ENCODE results near the gene LCN2. TPM values are rescaled to one million over a fixed set of nuclear protein-coding genes. Genes with fewer than 3 reads are reported as not detected.
A peak's percentile ranks its signal among the peaks of the same experiment; 100 is the strongest.

Gene LCN2
- polyA plus RNA-seq, 1 donor: 0.93 TPM

GRCh38 chr9:128160603-128160987 lies 11.3 kb downstream of the LCN2 start:
- H3K36me3 ChIP-seq (ENCODE audit: control insufficient read depth, insufficient read depth, low read length): peaks cover 30% of the 10 kb centered on the region
- no CpG with 5 or more reads among the region's 23 CpGs for WGBS (ENCODE audit: insufficient coverage, low lambda C conversion rate)
- H3K9me3 ChIP-seq (ENCODE audit: control insufficient read depth, low read depth, low read length): no peaks in the 10 kb centered on the region
- no peak overlapping the region for H3K27ac ChIP-seq (ENCODE audit: low read length)
- peak overlapping the region; percentile 70 for H3K4me3 ChIP-seq (ENCODE audit: low read length)
- H3K4me1 ChIP-seq (ENCODE audit: control insufficient read depth, insufficient read depth, low read length): peaks cover 9% of the 10 kb centered on the region
- H3K27me3 ChIP-seq (ENCODE audit: control insufficient read depth, insufficient read depth, low read length): no peaks in the 10 kb centered on the region
- DNase-seq: no peak

GRCh38 chr9:128161215-128161902 lies 12.1 kb downstream of the LCN2 start:
- no peak overlapping the region for H3K4me3 ChIP-seq (ENCODE audit: low read length)
- WGBS (ENCODE audit: insufficient coverage, low lambda C conversion rate): no CpG with 5 or more reads among the region's 13 CpGs

GRCh38 chr9:128162215-128163026 lies 13.2 kb downstream of the LCN2 start:
- H3K4me3 ChIP-seq (ENCODE audit: low read length): no peak overlapping the region
- H3K9me3 ChIP-seq (ENCODE audit: control insufficient read depth, low read depth, low read length): no peaks in the 10 kb centered on the region
- DNase-seq: no peak
- H3K4me1 ChIP-seq (ENCODE audit: control insufficient read depth, insufficient read depth, low read length): peaks cover 9% of the 10 kb centered on the region
- no peaks in the 10 kb centered on the region for H3K27me3 ChIP-seq (ENCODE audit: control insufficient read depth, insufficient read depth, low read length)
- no CpG with 5 or more reads among the region's 10 CpGs for WGBS (ENCODE audit: insufficient coverage, low lambda C conversion rate)
- H3K36me3 ChIP-seq (ENCODE audit: control insufficient read depth, insufficient read depth, low read length): peaks cover 48% of the 10 kb centered on the region
- no peak overlapping the region for H3K27ac ChIP-seq (ENCODE audit: low read length)

More at GRCh38 chr9:128161215-128161902, 12.1 kb downstream of the LCN2 start:
- no peak for DNase-seq
- Histone ChIP-seq H3K4me1 (ENCODE audit: control insufficient read depth, insufficient read depth, low read length) (peaks cover 9% of the 10 kb centered on the region), H3K9me3 (ENCODE audit: control insufficient read depth, low read depth, low read length) (no peaks in the 10 kb centered on the region), H3K27ac (ENCODE audit: low read length) (no peak overlapping the region), H3K36me3 (ENCODE audit: control insufficient read depth, insufficient read depth, low read length) (peaks cover 37% of the 10 kb centered on the region), H3K27me3 (ENCODE audit: control insufficient read depth, insufficient read depth, low read length) (no peaks in the 10 kb centered on the region)

- Histone ChIP-seq H3K4me1 (ENCODE audit: control insufficient read depth, insufficient read depth, low read length) (peaks cover 9% of the 10 kb centered on the region), H3K36me3 (ENCODE audit: control insufficient read depth, insufficient read depth, low read length) (peaks cover 54% of the 10 kb centered on the region), H3K27me3 (ENCODE audit: control insufficient read depth, insufficient read depth, low read length) (no peaks in the 10 kb centered on the region), H3K27ac (ENCODE audit: low read length) (no peak overlapping the region), H3K9me3 (ENCODE audit: control insufficient read depth, low read depth, low read length) (no peaks in the 10 kb centered on the region), H3K4me3 (ENCODE audit: low read length) (no peak overlapping the region)
- DNase-seq: no peak
- WGBS (ENCODE audit: insufficient coverage, low lambda C conversion rate): no CpG with 5 or more reads among the region's 6 CpGs
Observed at GRCh38 chr9:128163027-128163515, 13.8 kb downstream of the LCN2 start.

GRCh38 chr9:128163523-128164306 lies 14.5 kb downstream of the LCN2 start:
- no peak overlapping the region for H3K27ac ChIP-seq (ENCODE audit: low read length)
- H3K4me3 ChIP-seq (ENCODE audit: low read length): no peak overlapping the region
- no CpG with 5 or more reads among the region's 10 CpGs for WGBS (ENCODE audit: insufficient coverage, low lambda C conversion rate)
- H3K27me3 ChIP-seq (ENCODE audit: control insufficient read depth, insufficient read depth, low read length): no peaks in the 10 kb centered on the region
- no peak for DNase-seq
- no peaks in the 10 kb centered on the region for H3K9me3 ChIP-seq (ENCODE audit: control insufficient read depth, low read depth, low read length)
- H3K4me1 ChIP-seq (ENCODE audit: control insufficient read depth, insufficient read depth, low read length): peaks cover 9% of the 10 kb centered on the region
- peaks cover 59% of the 10 kb centered on the region for H3K36me3 ChIP-seq (ENCODE audit: control insufficient read depth, insufficient read depth, low read length)

GRCh38 chr9:128164307-128164885 lies 15.1 kb downstream of the LCN2 start:
- Histone ChIP-seq H3K36me3 (ENCODE audit: control insufficient read depth, insufficient read depth, low read length) (peaks cover 66% of the 10 kb centered on the region), H3K4me3 (ENCODE audit: low read length) (no peak overlapping the region), H3K9me3 (ENCODE audit: control insufficient read depth, low read depth, low read length) (no peaks in the 10 kb centered on the region), H3K4me1 (ENCODE audit: control insufficient read depth, insufficient read depth, low read length) (peaks cover 7% of the 10 kb centered on the region), H3K27ac (ENCODE audit: low read length) (no peak overlapping the region), H3K27me3 (ENCODE audit: control insufficient read depth, insufficient read depth, low read length) (no peaks in the 10 kb centered on the region)
- no peak for DNase-seq
- no CpG with 5 or more reads among the region's 14 CpGs for WGBS (ENCODE audit: insufficient coverage, low lambda C conversion rate)

GRCh38 chr9:128166169-128166568 lies 16.9 kb downstream of the LCN2 start:
- H3K36me3 ChIP-seq (ENCODE audit: control insufficient read depth, insufficient read depth, low read length): peaks cover 78% of the 10 kb centered on the region
- no peak overlapping the region for H3K27ac ChIP-seq (ENCODE audit: low read length)
- H3K4me3 ChIP-seq (ENCODE audit: low read length): no peak overlapping the region
- H3K4me1 ChIP-seq (ENCODE audit: control insufficient read depth, insufficient read depth, low read length): no peaks in the 10 kb centered on the region
- H3K9me3 ChIP-seq (ENCODE audit: control insufficient read depth, low read depth, low read length): no peaks in the 10 kb centered on the region
- no peak for DNase-seq
- WGBS (ENCODE audit: insufficient coverage, low lambda C conversion rate): no CpG with 5 or more reads among the region's 18 CpGs
- no peaks in the 10 kb centered on the region for H3K27me3 ChIP-seq (ENCODE audit: control insufficient read depth, insufficient read depth, low read length)

GRCh38 chr9:128167209-128167608 lies 18.0 kb downstream of the LCN2 start:
- Histone ChIP-seq H3K4me1 (ENCODE audit: control insufficient read depth, insufficient read depth, low read length) (no peaks in the 10 kb centered on the region), H3K36me3 (ENCODE audit: control insufficient read depth, insufficient read depth, low read length) (peaks cover 76% of the 10 kb centered on the region), H3K4me3 (ENCODE audit: low read length) (no peak overlapping the region), H3K27me3 (ENCODE audit: control insufficient read depth, insufficient read depth, low read length) (no peaks in the 10 kb centered on the region), H3K27ac (ENCODE audit: low read length) (no peak overlapping the region), H3K9me3 (ENCODE audit: control insufficient read depth, low read depth, low read length) (no peaks in the 10 kb centered on the region)
- DNase-seq: no peak
- WGBS (ENCODE audit: insufficient coverage, low lambda C conversion rate): 80% methylated on average over 1 of the region's 4 CpGs

- Histone ChIP-seq H3K4me3 (ENCODE audit: low read length) (no peak overlapping the region), H3K27ac (ENCODE audit: low read length) (no peak overlapping the region), H3K4me1 (ENCODE audit: control insufficient read depth, insufficient read depth, low read length) (no peaks in the 10 kb centered on the region), H3K27me3 (ENCODE audit: control insufficient read depth, insufficient read depth, low read length) (no peaks in the 10 kb centered on the region), H3K9me3 (ENCODE audit: control insufficient read depth, low read depth, low read length) (no peaks in the 10 kb centered on the region), H3K36me3 (ENCODE audit: control insufficient read depth, insufficient read depth, low read length) (peaks cover 66% of the 10 kb centered on the region)
- WGBS (ENCODE audit: insufficient coverage, low lambda C conversion rate): 83% methylated on average over 1 of the region's 8 CpGs
- no peak for DNase-seq
Observed at GRCh38 chr9:128168731-128169308, 19.6 kb downstream of the LCN2 start.
